SU-DHL-6 (cell line): ENCODE measurements around the gene PSMC5.

Source experiments
- H2AFZ ChIP-seq: fragments of 200-600 bp; sonication (generic); 2 replicates; pipeline ENCODE4 v1.6.1; 2014; ENCODE audit warnings: low read depth, mild to moderate bottlenecking, moderate library complexity, mixed read lengths, antibody characterized with exemption, low read length; ENCODE audit not compliant: severe bottlenecking
- H3F3A ChIP-seq: fragments of 200-600 bp; shearing (Covaris generic); 2 replicates; pipeline ENCODE4 v1.6.0; 2016; ENCODE audit warnings: antibody characterized with exemption, mild to moderate bottlenecking; ENCODE audit not compliant: insufficient read depth
- H3K27ac ChIP-seq: fragments of 200-600 bp; sonication (generic); 2 replicates; pipeline ENCODE4 v1.5.1; 2016; ENCODE audit warnings: low read depth, mild to moderate bottlenecking, low read length, moderate library complexity, mixed read lengths
- H3K27me3 ChIP-seq: fragments of 200-600 bp; sonication (generic), shearing (Covaris generic); 2 replicates; pipeline ENCODE4 v1.6.0; 2014; ENCODE audit warnings: mild to moderate bottlenecking, low read length
- H3K36me3 ChIP-seq: fragments of 200-600 bp; sonication (generic); 2 replicates; pipeline ENCODE4 v1.6.1; 2014; ENCODE audit warnings: mild to moderate bottlenecking, low read length, mixed read lengths
- H3K4me2 ChIP-seq: fragments of 300-600, 200-600 bp; shearing (Covaris generic), sonication (generic); 2 replicates; pipeline ENCODE4 v1.6.0; 2014; ENCODE audit warnings: low read length, low read depth, mild to moderate bottlenecking; ENCODE audit not compliant: poor library complexity, severe bottlenecking
- H3K4me3 ChIP-seq: fragments of 200-600 bp; sonication (generic); 2 replicates; pipeline ENCODE4 v1.5.1; 2014; ENCODE audit warnings: antibody characterized with exemption, low read length, mild to moderate bottlenecking, mixed read lengths; ENCODE audit not compliant: insufficient read depth, poor library complexity, severe bottlenecking
- H3K79me2 ChIP-seq: fragments of 200-600 bp; sonication (generic); 2 replicates; pipeline ENCODE4 v1.6.1; 2014; ENCODE audit warnings: mild to moderate bottlenecking, low read length, moderate library complexity; ENCODE audit not compliant: insufficient read depth
- H3K9ac ChIP-seq: fragments of 200-600 bp; sonication (generic); 2 replicates; pipeline ENCODE4 v1.7.0; 2014; ENCODE audit warnings: mild to moderate bottlenecking, low read length
- H3K9me2 ChIP-seq: fragments of 200-600 bp; sonication (generic); replicated peaks from 2 replicates; pipeline ENCODE4 v1.6.1; 2014; ENCODE audit warnings: low read length; ENCODE audit not compliant: insufficient read depth
- H3K9me3 ChIP-seq: fragments of 200-600 bp; sonication (generic); 2 replicates; pipeline ENCODE4 v1.6.1; 2014; ENCODE audit warnings: low read length, mixed read lengths; ENCODE audit not compliant: insufficient read depth
- H4K20me1 ChIP-seq: fragments of 200-600 bp; sonication (generic); 2 replicates; pipeline ENCODE4 v1.6.1; 2014; ENCODE audit warnings: low read depth, mild to moderate bottlenecking, antibody characterized with exemption, low read length, moderate library complexity, mixed read lengths
- EZH2phosphoT487 ChIP-seq: fragments of 200-600 bp; sonication (generic), shearing (Covaris generic); conservative IDR thresholded peaks from 2 replicates; pipeline ENCODE4 v1.6.1; 2018; ENCODE audit warnings: mild to moderate bottlenecking, antibody characterized with exemption, low read length, moderate library complexity, mixed read lengths
- TF ChIP-seq, protein P1 (sequence below): fragments of 200-600 bp; sonication (generic); IDR thresholded peaks from one replicate; pipeline ENCODE4 v1.5.1; 2017; ENCODE audit warnings: antibody characterized with exemption, mild to moderate bottlenecking, low read length, moderate library complexity; ENCODE audit not compliant: insufficient read depth, poor library complexity, severe bottlenecking

Gene PSMC5

DNA sequence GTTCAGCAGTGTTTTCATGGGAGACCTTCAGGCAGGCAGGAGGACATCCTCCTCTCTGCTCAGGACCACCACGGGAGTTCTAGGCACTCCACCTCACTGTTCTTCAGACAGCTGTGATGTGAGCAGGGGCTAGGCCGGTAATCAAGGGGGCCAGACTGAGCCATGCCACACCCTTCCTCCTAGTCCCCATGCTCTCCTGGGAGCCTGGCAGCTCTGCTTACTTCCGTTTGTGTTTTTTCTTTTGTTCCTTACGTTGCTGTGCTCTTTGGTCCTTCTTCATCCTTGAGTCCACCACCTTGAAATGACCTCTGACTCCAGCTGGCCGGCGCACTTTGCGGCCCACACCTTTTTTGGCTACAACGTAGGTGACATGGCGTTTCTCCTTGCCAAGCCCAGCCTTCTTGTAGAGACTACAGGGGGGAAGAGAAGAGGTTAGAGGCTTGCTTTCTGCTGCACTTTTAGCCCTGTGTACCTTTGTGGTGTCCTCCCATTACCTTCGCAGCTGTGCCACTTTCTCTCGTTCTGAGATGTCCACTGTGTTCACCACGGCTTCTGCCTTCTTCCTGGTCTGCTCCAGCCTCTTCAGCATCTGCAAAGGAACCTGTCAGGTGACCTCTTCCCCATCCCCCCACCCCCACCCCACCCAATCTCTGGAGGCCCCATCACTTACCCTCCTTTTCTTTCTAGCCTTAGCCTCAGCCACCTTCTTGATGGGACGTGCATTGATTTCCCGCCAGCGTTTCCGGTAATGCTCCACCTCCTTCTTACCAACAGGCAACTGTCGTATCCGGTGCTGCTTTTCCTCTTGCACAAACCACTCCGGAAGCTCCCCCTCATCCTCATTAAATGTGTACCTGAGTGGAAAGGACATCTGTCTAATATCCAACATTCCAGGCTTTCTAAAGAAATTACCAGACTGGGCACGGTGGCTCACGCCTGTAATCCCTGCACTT, 7.4 kb upstream of the PSMC5 start:
- no peaks in the 10 kb centered on the region for H3K9me2 ChIP-seq
- H3K4me2 ChIP-seq, result no peak overlapping the region
- peaks cover 42% of the 10 kb centered on the region for H3K36me3 ChIP-seq
- H3K9me3 ChIP-seq, result no peaks in the 10 kb centered on the region
- H4K20me1 ChIP-seq, result no peaks in the 10 kb centered on the region; the same call in 1 of the 2 replicates
- peaks cover 27% of the 10 kb centered on the region for H3F3A ChIP-seq
- peaks cover 4% of the 10 kb centered on the region; the same call in 1 of the 2 replicates for H3K79me2 ChIP-seq
- no peak overlapping the region for H3K9ac ChIP-seq
- no peak overlapping the region for H3K4me3 ChIP-seq
- no peak overlapping the region for H3K27ac ChIP-seq
- TF ChIP-seq, protein P1, sequence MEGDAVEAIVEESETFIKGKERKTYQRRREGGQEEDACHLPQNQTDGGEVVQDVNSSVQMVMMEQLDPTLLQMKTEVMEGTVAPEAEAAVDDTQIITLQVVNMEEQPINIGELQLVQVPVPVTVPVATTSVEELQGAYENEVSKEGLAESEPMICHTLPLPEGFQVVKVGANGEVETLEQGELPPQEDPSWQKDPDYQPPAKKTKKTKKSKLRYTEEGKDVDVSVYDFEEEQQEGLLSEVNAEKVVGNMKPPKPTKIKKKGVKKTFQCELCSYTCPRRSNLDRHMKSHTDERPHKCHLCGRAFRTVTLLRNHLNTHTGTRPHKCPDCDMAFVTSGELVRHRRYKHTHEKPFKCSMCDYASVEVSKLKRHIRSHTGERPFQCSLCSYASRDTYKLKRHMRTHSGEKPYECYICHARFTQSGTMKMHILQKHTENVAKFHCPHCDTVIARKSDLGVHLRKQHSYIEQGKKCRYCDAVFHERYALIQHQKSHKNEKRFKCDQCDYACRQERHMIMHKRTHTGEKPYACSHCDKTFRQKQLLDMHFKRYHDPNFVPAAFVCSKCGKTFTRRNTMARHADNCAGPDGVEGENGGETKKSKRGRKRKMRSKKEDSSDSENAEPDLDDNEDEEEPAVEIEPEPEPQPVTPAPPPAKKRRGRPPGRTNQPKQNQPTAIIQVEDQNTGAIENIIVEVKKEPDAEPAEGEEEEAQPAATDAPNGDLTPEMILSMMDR, result no peak
- no peak for TF ChIP-seq EZH2phosphoT487
- no peak overlapping the region for H2AFZ ChIP-seq
- H3K27me3 ChIP-seq, result no peaks in the 10 kb centered on the region

DNA sequence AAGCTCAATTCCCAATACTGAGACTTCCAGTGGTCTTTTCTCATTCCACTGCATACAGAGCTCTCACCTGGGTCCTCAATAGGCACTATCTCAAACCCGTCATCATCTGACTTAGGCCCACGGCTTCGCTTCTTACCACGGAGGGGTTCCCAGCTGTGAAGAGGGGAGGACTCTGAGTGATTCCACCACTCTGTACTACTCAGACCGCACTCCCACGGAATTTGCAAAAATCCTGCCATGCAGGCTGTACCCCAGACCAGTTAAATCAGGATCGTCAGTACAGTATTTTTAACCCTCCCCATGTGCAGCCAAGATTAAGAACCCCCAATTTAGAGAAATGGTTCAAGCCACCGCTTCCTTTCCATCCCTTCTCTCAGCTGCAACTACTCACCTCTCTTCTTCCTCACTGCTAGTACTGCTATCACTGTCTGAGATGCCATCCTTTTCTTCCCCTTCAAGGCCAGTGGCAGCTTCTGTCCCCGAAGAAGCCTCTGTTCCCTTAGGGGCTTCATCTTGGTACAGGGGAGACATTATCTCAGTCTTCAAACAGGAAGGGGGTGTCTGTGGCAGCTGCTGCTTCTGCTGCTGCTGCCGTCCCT, 6.2 kb upstream of the PSMC5 start:
- Histone ChIP-seq H3K4me3 (no peak overlapping the region), H3K4me2 (no peak overlapping the region), H3K9me2 (no peaks in the 10 kb centered on the region), H3K36me3 (peaks cover 32% of the 10 kb centered on the region), H3K27me3 (no peaks in the 10 kb centered on the region), H3K9me3 (no peaks in the 10 kb centered on the region), H2AFZ (no peak overlapping the region), H3K9ac (no peak overlapping the region), H3K27ac (no peak overlapping the region), H3K79me2 (peaks cover 7% of the 10 kb centered on the region; the same call in 1 of the 2 replicates), H4K20me1 (no peaks in the 10 kb centered on the region; the same call in 1 of the 2 replicates), H3F3A (peaks cover 19% of the 10 kb centered on the region)
- TF ChIP-seq, protein P1, result no peak
- TF ChIP-seq EZH2phosphoT487, result no peak

DNA sequence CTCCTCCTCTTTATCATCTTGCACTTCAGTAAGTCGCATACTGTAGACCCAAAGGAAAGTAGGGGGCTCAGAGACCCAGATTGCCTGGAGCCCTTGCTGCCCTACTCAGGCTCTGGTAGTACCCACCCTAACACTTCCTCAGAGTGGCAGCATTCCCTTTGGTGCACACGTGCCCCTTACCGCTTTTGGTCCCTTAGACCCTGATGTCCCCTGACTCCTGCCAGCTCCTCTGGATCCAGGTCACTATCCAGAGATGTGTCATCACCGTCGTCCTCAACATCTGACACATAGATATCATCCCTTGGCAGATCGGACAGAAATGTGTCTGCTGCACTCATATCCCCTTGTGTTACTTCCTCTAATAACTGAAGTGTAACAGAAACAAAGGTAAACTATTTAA, 5.4 kb upstream of the PSMC5 start:
- no peaks in the 10 kb centered on the region for H3K27me3 ChIP-seq
- H2AFZ ChIP-seq, result no peak overlapping the region
- H3K79me2 ChIP-seq, result peaks cover 15% of the 10 kb centered on the region; the same call in 1 of the 2 replicates
- no peak overlapping the region for H3K4me2 ChIP-seq
- H4K20me1 ChIP-seq, result no peaks in the 10 kb centered on the region; the same call in 1 of the 2 replicates
- H3K36me3 ChIP-seq, result peaks cover 24% of the 10 kb centered on the region
- no peaks in the 10 kb centered on the region for H3K9me2 ChIP-seq
- no peak for TF ChIP-seq EZH2phosphoT487
- TF ChIP-seq, protein P1, result no peak
- no peak overlapping the region for H3K9ac ChIP-seq
- H3K4me3 ChIP-seq, result no peak overlapping the region
- H3K27ac ChIP-seq, result no peak overlapping the region
- peaks cover 12% of the 10 kb centered on the region for H3F3A ChIP-seq
- H3K9me3 ChIP-seq, result no peaks in the 10 kb centered on the region
